Endothelial cell of umbilical vein (primary cell): Measurements from ENCODE around the gene SEMA6A. TPM values are rescaled to one million over a fixed set of nuclear protein-coding genes. Genes with fewer than 3 reads are reported as not detected.

ENCODE experiments used
- BruUV-seq: library from RNA; stranded (reverse); fragments of 400-500 nt; replicated peaks from 2 replicates; lab custom pipeline; 2021; lab: Mats Ljungman, UMichigan
- CTCF ChIA-PET: fragments of 300-600, 350-600 bp; sonication (Branson Sonifier 250); formaldehyde crosslinking; loops from one replicate; lab custom pipeline; 2021; ENCODE audit warnings: antibody characterized with exemption, inconsistent platforms; lab: Charles Lee
- POLR2A ChIA-PET: fragments of 300-600, 350-600 bp; sonication (Branson Sonifier 250); formaldehyde crosslinking; loops from one replicate; lab custom pipeline; 2021; ENCODE audit warnings: antibody characterized with exemption, inconsistent platforms; lab: Charles Lee
- DNase-seq: peaks from one replicate; pipeline ENCODE4 v3.0.0-alpha.2; 2011; ENCODE audit warnings: low read depth, low spot score
- FAIRE-seq: peaks from 2 replicates; lab custom pipeline; 2011; peaks lifted over from hg19 to GRCh38; lab: Jason Lieb, UNC
- H2AFZ ChIP-seq: 2 replicates; pipeline ENCODE4 v1.6.0; 2012; ENCODE audit warnings: low read depth, low read length, control low read depth, inconsistent platforms
- H3K27ac ChIP-seq: 2 replicates; pipeline ENCODE4 v1.5.1; 2011; ENCODE audit warnings: low read depth, mild to moderate bottlenecking, control low read depth, low read length, moderate library complexity; ENCODE audit not compliant: insufficient read depth
- H3K27me3 ChIP-seq, 2 experiments: 2 replicates each; pipeline versions ENCODE4 v1.6.0 to v1.6.1; 2011; ENCODE audit warnings: low read length in 2 of 2, mixed read lengths in 1 of 2; ENCODE audit not compliant: control insufficient read depth in 2 of 2, insufficient read depth in 2 of 2
- H3K36me3 ChIP-seq, 2 experiments: 2 replicates in 1 of 2; 3 replicates in 1 of 2; pipeline ENCODE4 v1.5.1; 2011; ENCODE audit warnings: low read length in 2 of 2, mild to moderate bottlenecking in 1 of 2, moderate library complexity in 1 of 2; ENCODE audit not compliant: control insufficient read depth in 2 of 2, insufficient read depth in 2 of 2; ENCODE audit errors: extremely low read depth in 1 of 2
- H3K4me1 ChIP-seq: 3 replicates; pipeline ENCODE4 v1.5.1; 2011; ENCODE audit warnings: mild to moderate bottlenecking, low read length; ENCODE audit not compliant: control insufficient read depth, insufficient read depth; ENCODE audit errors: extremely low read depth
- H3K4me2 ChIP-seq: 2 replicates; pipeline ENCODE4 v1.6.1; 2011; ENCODE audit warnings: low read length, control low read depth, mixed read lengths; ENCODE audit not compliant: insufficient read depth
- H3K4me3 ChIP-seq, 3 experiments: fragments of 200-600 bp in 1 of 3; sonication (generic), shearing (Covaris generic) in 1 of 3; replicated peaks in 1 of 3; 2 replicates each; pipeline ENCODE4 v1.5.1; 2011 to 2016; ENCODE audit warnings: control low read depth in 3 of 3, low read length in 3 of 3, mild to moderate bottlenecking in 2 of 3, inconsistent platforms in 1 of 3, low read depth in 1 of 3, moderate library complexity in 1 of 3; ENCODE audit not compliant: insufficient read depth in 1 of 3
- H3K79me2 ChIP-seq: 2 replicates; pipeline ENCODE4 v1.6.0; 2012; ENCODE audit warnings: low read length, inconsistent platforms; ENCODE audit not compliant: control insufficient read depth, insufficient read depth
- H3K9ac ChIP-seq: replicated peaks from 2 replicates; pipeline ENCODE3; 2011; ENCODE audit warnings: low read length, control low read depth; ENCODE audit not compliant: insufficient read depth; ENCODE audit errors: extremely low read depth
- H3K9me1 ChIP-seq: replicated peaks from 3 replicates; pipeline ENCODE4 v1.6.0; 2011; ENCODE audit warnings: mild to moderate bottlenecking, low read length; ENCODE audit not compliant: control insufficient read depth, insufficient read depth; ENCODE audit errors: extremely low read depth
- H3K9me3 ChIP-seq: replicated peaks from 2 replicates; pipeline ENCODE4 v1.5.1; 2012; ENCODE audit warnings: low read length, inconsistent platforms; ENCODE audit not compliant: control insufficient read depth, insufficient read depth
- H4K20me1 ChIP-seq: replicated peaks from 2 replicates; pipeline ENCODE3; 2011; ENCODE audit warnings: mild to moderate bottlenecking, low read length; ENCODE audit not compliant: control insufficient read depth, insufficient read depth; ENCODE audit errors: extremely low read depth
- EZH2 ChIP-seq: IDR thresholded peaks from 2 replicates; pipeline ENCODE4 v1.6.1; 2012; ENCODE audit warnings: borderline replicate concordance, low read depth, mild to moderate bottlenecking, moderate library complexity, low read length, inconsistent platforms; ENCODE audit not compliant: severe bottlenecking
- FOS ChIP-seq: IDR thresholded peaks from 2 replicates; pipeline ENCODE4 v1.6.1; 2011; ENCODE audit warnings: mild to moderate bottlenecking, low read length, moderate library complexity, borderline replicate concordance; ENCODE audit not compliant: insufficient read depth
- GATA2 ChIP-seq: IDR thresholded peaks from 2 replicates; pipeline ENCODE4 v1.7.0; 2011; ENCODE audit warnings: low read depth, mild to moderate bottlenecking, moderate library complexity, mixed read lengths, low read length; ENCODE audit not compliant: insufficient read length, insufficient read depth
- JUN ChIP-seq: IDR thresholded peaks from 2 replicates; pipeline ENCODE4 v1.6.1; 2011; ENCODE audit warnings: borderline replicate concordance, low read depth; ENCODE audit not compliant: insufficient read length, insufficient read depth
- MYC ChIP-seq: IDR thresholded peaks from one replicate; pipeline ENCODE4 v1.6.1; 2011; ENCODE audit warnings: mild to moderate bottlenecking, low read depth, low read length
- POLR2A ChIP-seq: IDR thresholded peaks from 2 replicates; pipeline ENCODE4 v1.6.1; 2012; ENCODE audit warnings: low read depth, mild to moderate bottlenecking, control low read depth, low read length
- POLR2AphosphoS5 ChIP-seq: IDR thresholded peaks from 2 replicates; pipeline ENCODE4 v1.6.1; 2012; ENCODE audit warnings: low read depth, mild to moderate bottlenecking, control low read depth, low read length, moderate library complexity; ENCODE audit not compliant: insufficient read depth
- dilution Hi-C: fragments of 300-500 bp; cut with MboI; formaldehyde crosslinking; loops from one replicate; pipeline ENCODE4 v1.15.0; 2019; ENCODE audit warnings: low sequenced_read_pairs; ENCODE audit not compliant: extremely low pct_ligation_motif_present
- intact Hi-C: fragments of 100-400 bp; cut with micrococcal nuclease; formaldehyde crosslinking; loops from one replicate; pipeline ENCODE4 v1.10.0; 2022
- polyA plus RNA-seq, 4 experiments: library from polyadenylated mRNA; depleted of rRNA in 3 of 4; stranded (reverse) in 3 of 4; unstranded in 1 of 4; fragments of >200 nt; gene quantifications; 2 replicates each; pipeline versions ENCODE4 v1.2.1 to v1.2.3, GENCODE V29; 2011 to 2012; ENCODE audit warnings: missing spikeins in 1 of 4
- total RNA-seq: library from RNA; stranded (reverse); gene quantifications from 2 replicates; pipeline ENCODE4 v1.2.3, GENCODE V29; 2021
- TF ChIP-seq, protein P1 (sequence below), 2 donors: IDR thresholded peaks; 1 replicate in 1 of 2; 2 replicates in 1 of 2; pipeline ENCODE4 v1.5.1; 2011; ENCODE audit warnings: low read length in 2 of 2, mild to moderate bottlenecking in 2 of 2, moderate library complexity in 2 of 2, control low read depth in 1 of 2, inconsistent platforms in 1 of 2, low read depth in 1 of 2; ENCODE audit not compliant: insufficient read depth in 1 of 2; ENCODE audit errors: extremely low read depth in 1 of 2
- TF ChIP-seq, protein P2 (sequence below): IDR thresholded peaks from 2 replicates; pipeline ENCODE4 v1.6.1; 2011; ENCODE audit not compliant: insufficient read depth, insufficient read length

SEMA6A gene
- total and polyA plus RNA-seq, 2 donors (not counting 3 experiments of a cell fraction or from before 2014, with no cell fraction given), result 0.43 to 1.5 TPM

DNA sequence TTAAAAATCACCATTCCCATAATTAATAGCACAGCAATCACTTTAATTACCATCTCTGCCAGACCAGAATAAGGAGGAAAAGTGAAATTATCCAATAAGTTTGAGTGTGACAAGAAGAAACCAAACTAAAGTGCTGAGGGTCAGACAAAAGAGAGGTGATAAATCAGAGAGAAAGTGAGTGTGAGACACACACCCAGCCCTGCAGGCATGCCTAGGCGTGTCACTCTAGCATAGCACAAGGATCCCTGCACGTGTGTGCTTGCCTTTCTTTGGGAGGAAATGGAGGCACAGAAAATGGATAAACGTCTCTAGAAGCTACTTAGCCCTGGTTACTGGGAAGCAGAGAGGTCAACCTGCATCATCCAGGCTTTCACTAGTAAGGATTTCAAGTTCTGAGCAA, 56.2 kb downstream of the SEMA6A start:
- no peaks in the 10 kb centered on the region for H3K4me1 ChIP-seq
- intact Hi-C loops, result no loop called here
- DNase-seq, result no peak
- no peak overlapping the region for H3K4me2 ChIP-seq
- FAIRE-seq, result no peak
- H3K9ac ChIP-seq, result no peak overlapping the region
- TF ChIP-seq FOS (no peak), POLR2A (no peak), POLR2AphosphoS5 (no peak), GATA2 (no peak), JUN (no peak), MYC (no peak), EZH2 (no peak)
- TF ChIP-seq, protein P1, sequence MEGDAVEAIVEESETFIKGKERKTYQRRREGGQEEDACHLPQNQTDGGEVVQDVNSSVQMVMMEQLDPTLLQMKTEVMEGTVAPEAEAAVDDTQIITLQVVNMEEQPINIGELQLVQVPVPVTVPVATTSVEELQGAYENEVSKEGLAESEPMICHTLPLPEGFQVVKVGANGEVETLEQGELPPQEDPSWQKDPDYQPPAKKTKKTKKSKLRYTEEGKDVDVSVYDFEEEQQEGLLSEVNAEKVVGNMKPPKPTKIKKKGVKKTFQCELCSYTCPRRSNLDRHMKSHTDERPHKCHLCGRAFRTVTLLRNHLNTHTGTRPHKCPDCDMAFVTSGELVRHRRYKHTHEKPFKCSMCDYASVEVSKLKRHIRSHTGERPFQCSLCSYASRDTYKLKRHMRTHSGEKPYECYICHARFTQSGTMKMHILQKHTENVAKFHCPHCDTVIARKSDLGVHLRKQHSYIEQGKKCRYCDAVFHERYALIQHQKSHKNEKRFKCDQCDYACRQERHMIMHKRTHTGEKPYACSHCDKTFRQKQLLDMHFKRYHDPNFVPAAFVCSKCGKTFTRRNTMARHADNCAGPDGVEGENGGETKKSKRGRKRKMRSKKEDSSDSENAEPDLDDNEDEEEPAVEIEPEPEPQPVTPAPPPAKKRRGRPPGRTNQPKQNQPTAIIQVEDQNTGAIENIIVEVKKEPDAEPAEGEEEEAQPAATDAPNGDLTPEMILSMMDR (IDR thresholded peaks at IDR 0.05; ENCODE audit: extremely low read depth in 1 of 2, insufficient read depth in 1 of 2, low read depth in 1 of 2, low read length in 2 of 2), result no peak
- TF ChIP-seq, protein P2, sequence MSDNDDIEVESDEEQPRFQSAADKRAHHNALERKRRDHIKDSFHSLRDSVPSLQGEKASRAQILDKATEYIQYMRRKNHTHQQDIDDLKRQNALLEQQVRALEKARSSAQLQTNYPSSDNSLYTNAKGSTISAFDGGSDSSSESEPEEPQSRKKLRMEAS, result no peak
- no peaks in the 10 kb centered on the region for H3K36me3 ChIP-seq
- H2AFZ ChIP-seq, result no peak overlapping the region
- no peaks in the 10 kb centered on the region for H3K79me2 ChIP-seq
- ChIA-PET POLR2A (no interaction called here), CTCF (no interaction called here)
- no TSS peak for BruUV-seq
- H3K4me3 ChIP-seq, result no peak overlapping the region
- H4K20me1 ChIP-seq, result no peaks in the 10 kb centered on the region
- no peaks in the 10 kb centered on the region for H3K27me3 ChIP-seq
- dilution Hi-C loops, result no loop called here
- no peaks in the 10 kb centered on the region for H3K9me1 ChIP-seq
- H3K27ac ChIP-seq, result no peak overlapping the region
- no peaks in the 10 kb centered on the region for H3K9me3 ChIP-seq
